ENCODE results near the gene ASB5.
A peak's percentile ranks its signal among the peaks of the same experiment; 100 is the strongest.

Gene ASB5

GRCh38 chr4:176277162-176277904 is 8.3 kb upstream of the ASB5 start:
- peak; percentile 18 for DNase-seq

DNA sequence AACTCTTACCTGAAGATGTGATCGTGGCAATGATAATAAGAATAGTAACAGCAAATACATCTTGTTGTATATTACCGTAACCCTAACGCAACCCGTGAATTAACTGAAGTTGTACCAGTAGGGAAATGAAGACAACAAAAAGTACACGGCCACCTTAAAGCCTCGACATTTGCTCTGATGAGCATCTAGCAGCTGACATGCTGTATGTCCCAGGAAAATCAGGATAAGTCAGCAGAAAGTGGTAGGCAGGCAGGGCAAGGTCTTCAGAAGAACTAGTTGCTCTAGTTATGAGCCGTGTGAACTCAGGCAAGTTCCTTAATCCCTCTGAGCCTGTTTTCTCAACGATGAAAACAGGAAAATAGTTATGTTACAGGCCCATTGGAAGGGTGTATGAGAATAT is 7.7 kb upstream of the ASB5 start:
- DNase-seq, result no peak

DNA sequence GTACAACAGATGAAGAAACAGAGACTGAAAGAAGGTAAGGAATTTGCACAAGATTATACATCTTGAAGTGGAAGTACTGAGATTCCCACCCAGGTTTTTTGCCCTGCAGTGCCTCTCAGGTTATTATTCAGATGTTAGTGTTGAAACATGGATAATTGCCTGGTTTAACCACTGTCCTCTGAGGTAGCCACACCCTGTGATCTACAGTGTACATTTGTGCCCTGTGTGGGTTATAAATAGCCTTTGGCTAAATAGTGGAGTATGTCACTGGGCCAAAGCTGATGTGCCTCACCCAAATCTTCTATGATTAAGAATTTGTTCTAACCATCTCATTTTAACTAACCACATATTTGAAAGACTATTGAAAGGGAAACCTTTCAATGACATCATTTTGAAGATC is 5.4 kb upstream of the ASB5 start:
- no peak for DNase-seq

GRCh38 chr4:176273736-176274135 is 4.7 kb upstream of the ASB5 start:
- no peak for DNase-seq

DNA sequence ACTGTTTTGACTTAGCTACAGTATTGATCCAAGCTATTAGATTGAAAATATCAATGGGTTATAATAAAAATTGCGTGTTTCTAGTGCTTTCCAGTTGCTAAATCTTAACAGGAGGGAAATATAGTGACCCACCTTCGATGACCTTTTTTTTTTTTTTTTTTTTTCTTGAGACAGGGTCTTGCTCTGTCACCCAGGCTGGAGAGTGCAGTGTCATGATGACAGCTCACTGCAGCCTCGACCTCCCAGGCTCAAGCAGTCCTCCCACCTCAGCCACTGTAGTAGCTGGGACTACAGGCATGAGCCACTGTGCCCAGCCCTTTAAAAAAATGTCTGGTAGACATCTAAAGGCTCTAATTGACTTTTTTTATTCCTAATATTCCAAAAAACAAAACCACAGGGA is 3.8 kb upstream of the ASB5 start:
- no peak for DNase-seq

DNA sequence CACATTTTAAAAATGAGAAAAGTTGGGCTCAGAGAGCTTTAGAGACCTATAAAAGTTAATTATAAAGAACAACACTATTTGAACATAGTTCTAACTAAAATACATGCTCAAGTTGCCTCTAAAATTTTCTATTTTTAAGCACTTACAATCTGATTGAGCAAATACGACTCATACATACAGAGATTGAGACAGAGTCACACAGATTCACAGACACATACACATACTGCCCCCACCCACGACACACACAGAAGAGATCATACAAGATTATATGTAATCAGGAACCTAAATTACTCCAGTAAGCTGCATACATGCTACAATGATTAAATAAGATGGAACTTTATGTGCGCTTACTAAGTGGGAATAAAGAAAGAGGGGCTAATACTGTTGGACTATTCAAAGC is 2.7 kb upstream of the ASB5 start:
- no peak for DNase-seq

DNA sequence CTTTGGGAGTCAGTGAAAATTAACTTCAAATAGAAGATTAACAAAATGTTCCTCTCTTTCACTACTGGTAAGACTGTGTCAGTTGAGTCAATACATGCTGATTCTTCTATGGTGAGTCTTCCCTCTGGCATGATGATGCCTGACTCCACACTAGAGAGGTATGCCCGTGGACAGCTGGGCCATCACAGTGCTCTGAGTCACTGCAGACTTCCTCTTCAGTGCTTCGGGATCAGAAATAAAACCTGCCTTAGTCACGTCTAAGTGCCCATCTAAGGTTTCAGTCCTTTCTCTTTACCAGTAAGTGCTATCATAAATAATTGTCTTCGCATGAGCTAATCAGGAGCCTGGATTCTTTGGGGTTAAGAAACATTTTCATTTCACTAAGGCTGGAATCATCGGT is 1.6 kb upstream of the ASB5 start:
- no peak for DNase-seq

DNA sequence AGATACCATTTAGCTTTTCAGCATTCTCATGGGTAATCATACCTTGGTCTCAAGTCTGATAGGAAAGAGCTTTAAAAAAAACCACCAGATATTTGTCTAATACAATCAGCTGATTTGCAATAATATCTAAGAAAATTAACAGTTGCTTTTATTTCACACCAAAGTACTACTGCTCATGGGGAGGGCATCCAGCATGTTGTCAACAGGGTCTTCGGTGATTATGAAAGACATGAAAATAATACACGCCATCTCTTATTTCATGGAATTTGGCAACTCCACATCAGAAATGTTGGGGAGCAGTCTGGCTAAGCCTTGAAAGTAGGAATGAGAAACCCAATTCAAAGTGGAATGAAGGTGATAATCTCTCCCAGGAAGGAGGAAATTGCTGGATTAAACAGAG is 3.0 kb downstream of the ASB5 start:
- no peak for DNase-seq

- no peak for DNase-seq
Measured at GRCh38 chr4:176262243-176262642, 6.8 kb downstream of the ASB5 start.

- DNase-seq, result no peak
Measured at GRCh38 chr4:176261481-176261880, 7.5 kb downstream of the ASB5 start.

DNA sequence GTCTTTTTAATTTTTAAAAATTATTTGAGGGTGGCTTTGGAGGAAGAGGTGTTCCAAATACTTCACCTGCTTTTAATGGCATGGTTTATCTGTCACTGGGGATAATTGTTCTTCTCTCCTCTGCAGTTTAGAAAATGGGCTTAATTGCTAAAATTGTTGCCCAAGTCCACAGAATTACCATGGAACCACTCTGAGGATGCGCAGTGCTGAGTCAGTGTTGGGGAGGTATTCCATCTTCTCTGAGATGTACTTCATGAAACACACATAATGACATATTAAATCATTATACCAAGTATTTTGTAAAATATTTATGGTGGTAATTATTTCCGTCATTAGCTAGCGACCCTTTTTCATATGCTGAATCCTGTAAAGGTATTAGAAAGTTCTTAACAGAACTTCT is 8.0 kb downstream of the ASB5 start:
- DNase-seq, result no peak

GRCh38 chr4:176259330-176260090 is 9.5 kb downstream of the ASB5 start:
- DNase-seq, result no peak

GRCh38 chr4:176258135-176258534 is 10.9 kb downstream of the ASB5 start:
- DNase-seq, result no peak

DNA sequence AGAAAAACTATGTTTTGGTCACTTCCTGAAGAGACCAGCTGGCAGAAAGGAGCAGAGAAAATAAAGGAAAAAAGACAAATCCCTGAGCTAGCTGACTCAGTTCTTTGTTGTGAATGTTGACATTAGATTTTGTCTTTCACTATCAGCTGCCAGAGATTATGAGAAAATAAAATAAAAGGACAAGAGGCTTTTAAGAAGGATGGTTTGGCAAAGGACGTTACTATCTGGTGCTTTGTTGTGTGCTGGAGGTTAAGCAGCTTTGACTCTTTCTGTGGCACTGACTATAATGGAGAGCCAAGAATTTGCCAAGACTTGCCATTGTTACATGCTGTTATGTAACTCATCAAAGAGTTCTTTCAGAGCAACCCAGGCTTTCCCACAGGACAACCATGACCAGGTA is 12.1 kb downstream of the ASB5 start:
- no peak for DNase-seq

- no peak for DNase-seq
Measured at GRCh38 chr4:176242764-176243347, 26.2 kb downstream of the ASB5 start.

DNA sequence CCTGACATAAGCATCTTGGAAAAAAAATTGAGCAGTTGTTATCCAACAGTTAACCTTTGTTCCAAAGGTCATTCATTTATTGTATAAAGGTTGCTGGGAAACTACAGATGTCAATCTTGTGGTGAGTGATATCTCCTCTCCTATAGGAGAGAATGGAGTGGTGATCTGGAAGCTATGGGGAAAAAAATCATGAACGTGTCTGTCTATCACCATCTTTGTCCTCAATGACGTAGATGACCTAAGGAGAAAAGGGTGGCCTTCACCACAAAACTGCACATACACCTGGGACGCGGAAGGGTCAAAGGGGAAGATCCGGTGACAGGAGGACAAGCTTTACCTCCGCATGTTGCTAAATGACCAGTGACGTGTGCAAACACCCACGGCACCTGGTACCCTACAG is 27.3 kb downstream of the ASB5 start:
- no peak for DNase-seq

GRCh38 chr4:176238826-176239225 is 30.2 kb downstream of the ASB5 start:
- DNase-seq, result no peak

- DNase-seq, result no peak
Measured at GRCh38 chr4:176238157-176238610, 30.8 kb downstream of the ASB5 start.

GRCh38 chr4:176236946-176237345 is 32.1 kb downstream of the ASB5 start:
- DNase-seq, result no peak

DNA sequence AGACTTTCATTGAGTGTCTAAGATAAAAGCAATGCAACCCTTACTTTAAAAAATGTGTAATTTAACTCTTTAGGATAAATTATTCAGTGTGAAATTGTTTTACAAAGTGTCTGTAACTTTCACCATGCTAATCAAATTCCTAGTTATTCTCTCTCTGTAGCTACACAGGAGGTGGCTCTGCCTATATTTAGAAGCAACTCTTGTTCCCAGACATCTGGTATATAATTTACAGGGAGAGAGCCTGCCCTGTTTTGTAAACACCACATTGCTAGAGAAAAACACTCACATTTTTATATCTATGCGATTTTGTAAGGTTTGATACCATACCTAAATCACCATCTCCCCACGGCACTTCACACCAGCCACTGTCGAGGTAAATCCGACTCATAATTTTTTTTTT is 38.2 kb downstream of the ASB5 start:
- no peak for DNase-seq

DNA sequence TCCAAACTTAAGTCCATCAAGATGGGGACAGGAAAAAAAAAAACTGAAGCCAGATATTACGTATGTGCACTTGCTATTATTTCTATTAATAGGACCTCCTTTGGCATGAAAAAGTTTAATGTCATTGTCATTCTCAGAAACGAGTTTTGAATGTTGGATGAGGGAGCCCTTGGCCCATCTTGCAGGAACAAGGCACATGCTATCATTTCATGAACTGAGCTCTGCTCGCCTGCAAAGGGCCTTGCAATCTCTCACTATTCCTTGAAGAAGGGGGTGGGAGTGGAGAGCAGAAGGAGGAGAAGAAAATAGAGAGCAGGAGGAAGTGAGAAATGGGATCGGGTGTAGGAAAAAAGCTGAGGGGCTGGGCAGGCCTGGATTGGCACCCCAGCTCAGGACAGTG is 39.4 kb downstream of the ASB5 start:
- no peak for DNase-seq

GRCh38 chr4:176226736-176227135 is 42.3 kb downstream of the ASB5 start:
- no peak for DNase-seq

DNA sequence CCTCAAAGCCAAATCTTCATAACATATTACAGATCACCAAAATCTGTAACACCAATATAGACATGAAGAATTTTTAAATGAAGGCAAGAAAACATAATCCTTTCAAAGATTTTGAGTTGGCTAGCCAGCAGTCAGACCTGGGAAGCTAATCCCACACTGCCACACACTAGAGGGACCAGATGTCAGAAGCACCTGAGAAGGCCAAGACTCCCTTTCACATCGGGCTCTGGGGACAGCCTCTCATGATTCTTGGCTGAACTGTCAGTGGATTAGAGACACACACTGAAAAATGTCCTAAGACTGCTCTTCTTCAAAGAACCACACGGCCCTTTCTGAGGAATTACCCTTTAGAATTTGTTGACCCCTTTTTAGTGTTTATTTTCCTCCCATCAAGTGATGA is 45.5 kb downstream of the ASB5 start:
- DNase-seq, result no peak

DNA sequence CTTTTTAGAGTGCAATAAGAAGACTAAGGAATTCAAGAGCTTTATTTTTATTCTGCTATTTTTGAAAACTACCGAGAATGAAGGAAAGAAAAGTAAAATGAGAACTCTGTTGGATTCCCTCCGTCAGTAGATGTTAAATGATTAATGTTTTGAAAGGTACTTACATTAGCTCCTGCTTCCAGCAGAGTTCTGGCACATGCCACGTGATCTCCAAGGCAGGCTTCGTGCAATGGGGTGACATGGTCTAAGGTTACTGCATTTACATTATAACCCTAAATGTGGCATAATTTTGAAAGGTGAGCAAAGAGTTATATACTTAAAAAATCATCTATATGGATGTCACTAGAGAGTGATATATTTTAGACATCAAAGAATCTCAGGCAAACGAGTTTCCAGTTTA is 46.9 kb downstream of the ASB5 start:
- DNase-seq, result no peak

Measured in retina (tissue), 1 donor.